PC-3 (cell line): ENCODE results near the gene BCL11A.
A peak's percentile ranks its signal among the peaks of the same experiment; 100 is the strongest.

ENCODE experiments used
- EZH2 ChIP-seq: fragments of 300-600 bp; sonication (generic); IDR thresholded peaks from one replicate; pipeline ENCODE4 v1.6.1; 2017; ENCODE audit warnings: antibody characterized with exemption, mild to moderate bottlenecking, low read length; ENCODE audit not compliant: unreplicated experiment
- TF ChIP-seq, protein P1 (sequence below): fragments of 300-600 bp; sonication (generic); conservative IDR thresholded peaks from 2 replicates; pipeline ENCODE4 v1.5.1; 2017; ENCODE audit warnings: antibody characterized with exemption, low read depth, mild to moderate bottlenecking, low read length

DNA sequence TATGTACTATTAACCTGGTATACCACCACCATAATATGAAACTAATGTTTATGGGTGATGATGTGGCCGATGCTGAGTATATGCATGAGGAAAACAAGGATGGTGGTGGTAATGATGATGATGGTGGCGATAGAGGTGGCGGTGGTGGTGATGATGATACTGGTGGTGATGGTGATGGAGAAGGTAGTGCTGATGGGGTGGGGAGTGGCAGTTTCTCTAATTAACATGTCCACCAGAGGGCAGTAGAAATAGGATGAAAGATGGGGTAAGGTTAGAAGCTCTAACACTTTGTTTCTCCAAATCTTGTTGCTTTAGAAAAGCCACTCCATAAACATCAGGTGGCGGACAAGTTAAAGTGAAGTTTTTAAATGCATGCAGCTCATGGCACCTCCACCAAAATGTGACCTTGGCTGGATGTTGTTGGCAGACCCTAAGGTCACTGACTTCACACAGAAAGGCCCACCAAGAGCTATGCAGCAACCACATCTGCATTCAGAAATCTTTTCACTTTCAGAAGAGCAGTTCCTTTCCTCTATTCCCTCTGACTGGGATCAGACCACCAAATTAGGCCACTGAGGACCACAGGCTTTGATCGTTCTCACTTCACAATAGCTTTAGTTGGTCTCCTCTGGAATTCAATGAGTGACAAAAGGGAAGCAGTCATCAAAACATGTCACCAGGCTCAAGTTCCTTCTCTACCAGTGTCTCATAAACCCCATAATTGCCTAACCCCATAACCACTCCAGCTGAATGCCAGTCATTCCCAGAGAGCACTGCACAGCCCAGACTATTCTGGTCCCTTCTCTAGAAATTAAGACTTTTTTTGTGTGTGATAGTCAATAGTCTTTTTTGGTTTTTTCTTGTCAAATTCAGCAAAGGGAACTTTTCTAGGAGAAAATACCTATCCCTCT, 7.5 kb upstream of the BCL11A start:
- TF ChIP-seq, protein P1, sequence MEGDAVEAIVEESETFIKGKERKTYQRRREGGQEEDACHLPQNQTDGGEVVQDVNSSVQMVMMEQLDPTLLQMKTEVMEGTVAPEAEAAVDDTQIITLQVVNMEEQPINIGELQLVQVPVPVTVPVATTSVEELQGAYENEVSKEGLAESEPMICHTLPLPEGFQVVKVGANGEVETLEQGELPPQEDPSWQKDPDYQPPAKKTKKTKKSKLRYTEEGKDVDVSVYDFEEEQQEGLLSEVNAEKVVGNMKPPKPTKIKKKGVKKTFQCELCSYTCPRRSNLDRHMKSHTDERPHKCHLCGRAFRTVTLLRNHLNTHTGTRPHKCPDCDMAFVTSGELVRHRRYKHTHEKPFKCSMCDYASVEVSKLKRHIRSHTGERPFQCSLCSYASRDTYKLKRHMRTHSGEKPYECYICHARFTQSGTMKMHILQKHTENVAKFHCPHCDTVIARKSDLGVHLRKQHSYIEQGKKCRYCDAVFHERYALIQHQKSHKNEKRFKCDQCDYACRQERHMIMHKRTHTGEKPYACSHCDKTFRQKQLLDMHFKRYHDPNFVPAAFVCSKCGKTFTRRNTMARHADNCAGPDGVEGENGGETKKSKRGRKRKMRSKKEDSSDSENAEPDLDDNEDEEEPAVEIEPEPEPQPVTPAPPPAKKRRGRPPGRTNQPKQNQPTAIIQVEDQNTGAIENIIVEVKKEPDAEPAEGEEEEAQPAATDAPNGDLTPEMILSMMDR, result peak; percentile 75
- TF ChIP-seq EZH2, result no peak
